ENCODE measurements around the gene PNKP. TPM values are rescaled to one million over a fixed set of nuclear protein-coding genes. Genes with fewer than 3 reads are reported as not detected.

Gene PNKP
- total RNA-seq, 2 donors from 2014 or later, result 55.8 to 78.7 TPM

GRCh38 chr19:49817964-49818648 lies 49.3 kb downstream of the PNKP start, which contains the start of gene MED25:
Gene MED25 (plus strand): TSS chr19:49818289. CDS start chr19:49818342, 53 bp downstream.
- Histone ChIP-seq H3K27me3 (replicated peaks; ENCODE audit: insufficient read depth) (no peaks in the 10 kb centered on the region), H3K4me1 (ENCODE audit: control insufficient read depth in 1 of 2, low read depth in 2 of 2) (peaks cover 19 to 21% of the 10 kb centered on the region in 2 donors), H3K9me3 (no peaks in the 10 kb centered on the region), H3K36me3 (peaks cover 3% of the 10 kb centered on the region), H3K27ac (peak within 1 kb of the TSS; percentile 90 to 98), H3K4me3 (peak within 1 kb of the TSS; percentile 96)
- peak; percentile 36 for DNase-seq (ENCODE audit: low spot score)
- peak; percentile 57 for ATAC-seq (ENCODE audit: insufficient number of reproducible peaks, low FRiP score, low read depth)
- TF ChIP-seq, protein P1, sequence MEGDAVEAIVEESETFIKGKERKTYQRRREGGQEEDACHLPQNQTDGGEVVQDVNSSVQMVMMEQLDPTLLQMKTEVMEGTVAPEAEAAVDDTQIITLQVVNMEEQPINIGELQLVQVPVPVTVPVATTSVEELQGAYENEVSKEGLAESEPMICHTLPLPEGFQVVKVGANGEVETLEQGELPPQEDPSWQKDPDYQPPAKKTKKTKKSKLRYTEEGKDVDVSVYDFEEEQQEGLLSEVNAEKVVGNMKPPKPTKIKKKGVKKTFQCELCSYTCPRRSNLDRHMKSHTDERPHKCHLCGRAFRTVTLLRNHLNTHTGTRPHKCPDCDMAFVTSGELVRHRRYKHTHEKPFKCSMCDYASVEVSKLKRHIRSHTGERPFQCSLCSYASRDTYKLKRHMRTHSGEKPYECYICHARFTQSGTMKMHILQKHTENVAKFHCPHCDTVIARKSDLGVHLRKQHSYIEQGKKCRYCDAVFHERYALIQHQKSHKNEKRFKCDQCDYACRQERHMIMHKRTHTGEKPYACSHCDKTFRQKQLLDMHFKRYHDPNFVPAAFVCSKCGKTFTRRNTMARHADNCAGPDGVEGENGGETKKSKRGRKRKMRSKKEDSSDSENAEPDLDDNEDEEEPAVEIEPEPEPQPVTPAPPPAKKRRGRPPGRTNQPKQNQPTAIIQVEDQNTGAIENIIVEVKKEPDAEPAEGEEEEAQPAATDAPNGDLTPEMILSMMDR (IDR thresholded peaks at IDR 0.05), result peak; percentile 82

GRCh38 chr19:49816590-49816989 lies 50.8 kb downstream of the PNKP start:
- ATAC-seq (ENCODE audit: insufficient number of reproducible peaks, low FRiP score, low read depth) (no peak), DNase-seq (ENCODE audit: low spot score) (no peak)
- peak overlapping the region; percentile 96 for H3K4me3 ChIP-seq
- H3K4me1 ChIP-seq (ENCODE audit: control insufficient read depth in 1 of 2, low read depth in 2 of 2), result peaks cover 21 to 28% of the 10 kb centered on the region in 2 donors
- H3K27me3 ChIP-seq (replicated peaks; ENCODE audit: insufficient read depth), result no peaks in the 10 kb centered on the region
- TF ChIP-seq, protein P1 (IDR thresholded peaks at IDR 0.05), result no peak
- no peaks in the 10 kb centered on the region for H3K36me3 ChIP-seq
- no peaks in the 10 kb centered on the region for H3K9me3 ChIP-seq
- peak overlapping the region; percentile 90 to 98 for H3K27ac ChIP-seq

DNA sequence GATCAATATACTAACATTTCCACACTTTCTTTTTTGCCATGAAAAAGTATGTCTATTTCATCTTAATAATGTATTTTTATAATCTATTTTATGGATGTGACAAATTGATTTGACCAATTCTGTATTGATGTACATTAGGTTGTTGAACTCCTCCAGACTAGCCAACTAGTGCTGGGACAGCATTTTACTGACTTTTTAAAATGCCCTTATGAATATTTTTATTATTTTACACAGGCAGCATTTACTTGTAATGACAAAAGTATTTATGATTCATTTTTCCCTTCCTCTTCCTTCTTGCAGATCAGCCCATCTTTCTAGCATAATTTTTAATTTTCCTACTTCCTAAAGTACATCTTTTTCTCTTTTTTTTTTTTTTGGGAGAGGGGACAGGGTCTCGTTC lies 53.4 kb downstream of the PNKP start:
- peak overlapping the region; percentile 83 for H3K4me3 ChIP-seq
- H3K27ac ChIP-seq, result peak overlapping the region; percentile 40 to 84
- peaks cover 20 to 34% of the 10 kb centered on the region in 2 donors for H3K4me1 ChIP-seq (ENCODE audit: control insufficient read depth in 1 of 2, low read depth in 2 of 2)

DNA sequence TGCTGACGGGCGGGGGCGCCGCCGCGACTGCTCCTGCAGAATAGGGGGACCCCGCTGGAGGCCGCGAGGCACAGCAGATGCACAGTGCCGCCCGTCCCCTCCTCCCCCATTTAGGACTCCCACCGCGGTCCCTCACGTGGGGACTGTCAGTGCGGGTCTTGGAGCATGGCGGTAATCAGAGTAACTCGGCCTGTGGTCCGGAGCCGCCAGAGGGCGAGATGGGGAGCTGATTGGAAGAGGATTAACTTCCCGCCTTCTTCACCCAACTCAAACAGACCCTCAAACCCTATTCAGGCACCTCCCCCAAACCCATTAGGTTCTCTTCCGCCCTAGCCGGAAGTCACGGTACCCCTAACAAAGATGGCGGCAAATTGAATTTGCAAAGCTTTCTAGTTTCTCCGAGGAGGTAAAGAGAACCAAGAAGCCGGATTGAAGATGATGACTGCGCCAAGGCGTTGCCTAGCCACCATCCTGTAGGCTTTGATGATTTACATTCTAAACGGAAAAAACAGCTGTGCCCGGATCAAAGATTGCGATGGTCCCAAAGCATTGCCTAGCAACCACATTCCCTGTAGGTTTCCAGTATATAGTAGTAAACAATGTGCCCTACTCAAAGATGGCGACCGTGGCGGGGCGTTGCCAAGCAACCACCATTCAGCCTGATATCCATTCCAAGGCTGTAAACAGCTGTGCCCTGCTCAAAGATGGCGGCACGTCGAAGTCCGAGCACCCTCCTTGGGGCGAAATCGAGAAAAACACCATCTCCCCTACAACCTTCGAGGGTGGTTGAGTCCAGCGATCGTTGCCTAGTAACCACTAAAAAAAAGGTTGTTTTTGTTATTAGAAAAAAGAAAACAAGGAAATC lies 54.1 kb downstream of the PNKP start, which contains the start of gene FUZ:
TSS of gene FUZ (minus strand) at position 296 of the 865 bp plus-strand sequence. CDS start at position 110, 186 bp downstream.
- peak; percentile 91 for DNase-seq (ENCODE audit: low spot score)
- Histone ChIP-seq H3K4me1 (ENCODE audit: control insufficient read depth in 1 of 2, low read depth in 2 of 2) (peaks cover 18 to 33% of the 10 kb centered on the region in 2 donors), H3K9me3 (no peaks in the 10 kb centered on the region), H3K4me3 (peak within 1 kb of the TSS; percentile 83), H3K27ac (peak within 1 kb of the TSS; percentile 73 to 84), H3K27me3 (replicated peaks; ENCODE audit: insufficient read depth) (no peaks in the 10 kb centered on the region), H3K36me3 (no peaks in the 10 kb centered on the region)
- TF ChIP-seq, protein P1 (IDR thresholded peaks at IDR 0.05), result no peak
- ATAC-seq (ENCODE audit: insufficient number of reproducible peaks, low FRiP score, low read depth), result peak; percentile 49

More for the DNA sequence above, 53.4 kb downstream of the PNKP start:
- DNase-seq (ENCODE audit: low spot score), result no peak
- Histone ChIP-seq H3K27me3 (replicated peaks; ENCODE audit: insufficient read depth) (no peaks in the 10 kb centered on the region), H3K36me3 (no peaks in the 10 kb centered on the region), H3K9me3 (no peaks in the 10 kb centered on the region)
- no peak for ATAC-seq (ENCODE audit: insufficient number of reproducible peaks, low FRiP score, low read depth)
- TF ChIP-seq, protein P1 (IDR thresholded peaks at IDR 0.05), result no peak
